DND-41 (cell line): Measurements from ENCODE around the gene SLC6A11.

Experiments
- CTCF ChIP-seq: IDR thresholded peaks from 2 replicates; pipeline ENCODE4 v1.5.1; 2012; ENCODE audit warnings: borderline replicate concordance, low read length, moderate library complexity, mild to moderate bottlenecking; ENCODE audit not compliant: poor library complexity, severe bottlenecking; ENCODE audit errors: extremely low read depth
- EZH2 ChIP-seq: IDR thresholded peaks from 3 replicates; pipeline ENCODE4 v1.6.1; 2012; ENCODE audit warnings: borderline replicate concordance, low read depth, mild to moderate bottlenecking, moderate library complexity, low read length, inconsistent platforms; ENCODE audit not compliant: severe bottlenecking

GRCh38 chr3:10839167-10839566 is 23.1 kb downstream of the SLC6A11 start:
- TF ChIP-seq CTCF = no peak
- TF ChIP-seq EZH2 = no peak
